Measurements from ENCODE around the gene HM13.
"Not testable (repeated sequence)": the region's sequence is repeated elsewhere in the genome, so short reads cannot be mapped to it uniquely, and the experiment has no call there.

Gene HM13, protein sequence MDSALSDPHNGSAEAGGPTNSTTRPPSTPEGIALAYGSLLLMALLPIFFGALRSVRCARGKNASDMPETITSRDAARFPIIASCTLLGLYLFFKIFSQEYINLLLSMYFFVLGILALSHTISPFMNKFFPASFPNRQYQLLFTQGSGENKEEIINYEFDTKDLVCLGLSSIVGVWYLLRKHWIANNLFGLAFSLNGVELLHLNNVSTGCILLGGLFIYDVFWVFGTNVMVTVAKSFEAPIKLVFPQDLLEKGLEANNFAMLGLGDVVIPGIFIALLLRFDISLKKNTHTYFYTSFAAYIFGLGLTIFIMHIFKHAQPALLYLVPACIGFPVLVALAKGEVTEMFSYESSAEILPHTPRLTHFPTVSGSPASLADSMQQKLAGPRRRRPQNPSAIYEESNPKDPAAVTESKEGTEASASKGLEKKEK

DNA sequence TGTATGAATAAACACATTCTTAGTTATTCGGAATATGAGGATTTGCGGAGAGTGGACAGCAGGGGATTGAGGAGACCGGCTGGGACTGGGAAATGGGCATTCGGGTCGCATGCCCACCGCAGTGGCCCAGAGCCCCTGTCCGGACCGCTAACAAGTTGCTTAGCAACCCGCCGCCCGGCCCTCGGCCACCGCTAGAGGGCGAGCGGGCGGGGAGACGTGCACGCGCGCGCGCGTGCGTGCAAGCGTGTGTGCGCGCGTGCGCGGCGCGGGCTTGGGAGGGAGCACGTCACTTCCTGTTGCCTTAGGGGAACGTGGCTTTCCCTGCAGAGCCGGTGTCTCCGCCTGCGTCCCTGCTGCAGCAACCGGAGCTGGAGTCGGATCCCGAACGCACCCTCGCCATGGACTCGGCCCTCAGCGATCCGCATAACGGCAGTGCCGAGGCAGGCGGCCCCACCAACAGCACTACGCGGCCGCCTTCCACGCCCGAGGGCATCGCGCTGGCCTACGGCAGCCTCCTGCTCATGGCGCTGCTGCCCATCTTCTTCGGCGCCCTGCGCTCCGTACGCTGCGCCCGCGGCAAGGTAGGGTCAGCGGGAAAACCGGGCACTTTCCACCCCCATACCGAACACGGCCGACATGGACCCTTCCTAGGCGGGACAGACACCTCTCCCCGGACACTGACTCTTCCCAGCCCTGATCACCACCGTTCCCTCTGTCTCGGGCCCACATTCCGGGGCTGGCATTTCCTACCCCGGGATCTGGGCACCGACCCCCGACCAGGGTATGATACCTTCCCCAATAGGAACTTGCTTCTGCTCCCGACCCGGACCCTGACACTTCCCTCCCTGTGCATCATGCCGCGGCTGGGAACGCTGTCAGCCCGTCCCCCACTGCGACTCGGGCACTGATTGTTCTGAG is at the start of gene HM13:
TSS of gene HM13 (plus strand) at position 289 of the 918 bp plus-strand sequence. CDS start at position 399, 110 bp downstream.
- FAIRE-seq, result no peak

DNA sequence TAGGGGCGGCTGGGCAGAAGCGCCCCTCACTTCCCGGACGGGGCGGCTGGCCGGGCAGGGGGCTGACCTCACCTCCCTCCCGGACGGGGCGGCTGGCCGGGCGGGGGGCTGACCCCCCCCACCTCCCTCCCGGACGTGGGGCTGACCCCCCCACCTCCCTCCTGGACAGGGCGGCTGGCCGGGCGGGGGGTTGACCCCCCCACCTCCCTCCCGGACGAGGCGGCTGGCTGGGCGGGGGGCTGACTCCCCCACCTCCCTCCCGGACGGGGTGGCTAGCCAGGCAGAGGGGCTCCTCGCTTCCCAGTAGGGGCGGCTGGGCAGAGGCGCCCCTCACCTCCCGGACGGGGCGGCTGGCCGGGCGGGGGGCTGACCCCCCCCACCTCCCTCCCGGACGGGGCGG is 43.3 kb upstream of the HM13 start:
- not testable (repeated sequence) for FAIRE-seq

DNA sequence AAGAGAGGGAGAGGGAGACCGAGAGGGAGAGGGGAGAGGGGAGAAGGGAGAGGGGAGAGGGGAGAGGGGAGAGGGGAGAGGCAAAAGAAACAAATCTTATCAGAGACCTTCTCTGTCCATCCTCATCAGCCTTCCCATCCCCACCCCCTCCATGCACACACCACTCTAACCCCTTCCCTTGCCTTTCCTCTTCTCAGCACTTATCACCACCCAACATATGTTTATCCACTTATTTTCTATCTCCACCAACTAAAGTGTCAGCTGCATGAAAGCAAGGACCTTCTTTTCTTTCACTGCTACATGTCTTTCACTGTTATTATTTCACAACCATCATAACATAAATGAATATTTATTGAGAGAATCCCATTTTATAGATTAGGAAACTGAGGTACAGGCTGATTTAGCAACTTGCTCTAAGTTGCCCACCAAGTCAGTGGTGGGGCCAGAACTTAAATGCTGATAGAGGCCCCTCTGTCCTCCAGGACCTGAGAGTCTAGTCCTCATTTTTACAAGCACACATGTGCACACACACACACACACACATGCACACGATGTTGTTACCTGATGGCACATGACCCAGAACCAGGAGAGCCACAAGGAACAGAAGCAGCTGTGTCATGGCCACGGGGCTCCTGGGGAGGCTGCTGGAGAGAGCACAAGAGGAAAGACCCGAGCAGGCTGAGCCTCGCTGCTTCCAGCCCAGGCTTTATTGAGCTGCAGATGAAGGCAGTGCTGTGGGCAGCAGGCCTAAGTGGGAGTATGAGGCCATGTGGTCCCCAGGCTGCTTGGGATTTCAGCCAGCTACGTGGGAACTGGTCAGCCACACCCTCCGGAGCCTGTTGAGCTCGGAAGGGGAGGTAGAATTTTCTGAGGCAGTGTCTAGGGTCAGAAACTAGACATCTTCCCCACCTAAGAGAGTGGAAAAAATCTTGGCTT is 41.6 kb upstream of the HM13 start:
- FAIRE-seq, result no peak

DNA sequence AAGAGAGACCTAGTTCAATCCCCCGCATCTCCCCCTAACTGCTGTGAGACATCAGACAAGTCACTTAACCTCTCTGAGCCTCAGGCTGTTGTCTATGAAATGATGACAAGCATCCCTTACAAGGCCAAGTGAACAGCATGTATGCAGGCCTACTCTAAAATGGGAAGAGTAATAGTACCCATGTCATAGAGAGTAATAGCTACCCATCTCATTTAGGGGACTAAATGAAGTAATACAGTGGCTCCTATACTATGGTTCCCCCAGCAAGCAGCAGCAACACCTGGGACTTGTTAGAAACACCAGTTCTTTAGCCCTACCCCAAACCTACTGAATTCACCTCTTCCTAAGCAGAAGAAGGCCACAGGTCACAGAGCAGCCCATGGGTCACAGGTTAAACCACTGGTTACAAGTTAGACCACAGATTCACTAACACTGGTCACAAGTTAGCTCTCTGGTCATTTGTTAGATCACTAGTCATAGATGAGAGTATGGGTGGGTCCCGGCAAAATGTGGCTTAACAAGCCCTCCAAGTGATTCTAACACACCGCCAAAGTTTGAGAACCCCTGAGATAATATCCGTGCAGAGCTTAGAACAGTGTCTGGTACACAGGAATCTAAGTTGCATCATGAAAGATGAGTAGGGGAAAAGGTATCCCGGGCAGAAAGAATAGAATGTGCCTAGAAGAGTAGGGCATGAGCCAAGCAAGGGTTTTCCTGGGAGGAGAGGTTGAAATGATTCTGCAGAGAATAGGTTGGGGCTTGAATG is 40.7 kb upstream of the HM13 start:
- no peak for FAIRE-seq

DNA sequence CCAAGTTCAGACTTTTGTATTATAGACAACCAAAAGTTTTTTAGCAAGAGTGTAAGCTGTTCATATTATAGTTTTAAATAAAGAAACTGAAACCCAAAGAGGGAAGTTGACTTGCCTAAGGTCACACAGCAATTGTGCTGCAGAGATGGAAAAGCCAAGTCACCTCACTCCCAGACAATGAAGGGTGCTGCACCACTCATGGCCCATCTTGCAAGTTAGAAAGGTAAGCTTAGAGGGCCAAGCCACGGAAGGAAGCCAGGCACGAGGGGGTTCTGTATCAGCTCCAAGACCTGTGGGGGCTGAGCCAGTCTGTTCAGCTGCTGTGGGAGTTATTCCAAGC is 40.2 kb upstream of the HM13 start:
- no peak for FAIRE-seq

DNA sequence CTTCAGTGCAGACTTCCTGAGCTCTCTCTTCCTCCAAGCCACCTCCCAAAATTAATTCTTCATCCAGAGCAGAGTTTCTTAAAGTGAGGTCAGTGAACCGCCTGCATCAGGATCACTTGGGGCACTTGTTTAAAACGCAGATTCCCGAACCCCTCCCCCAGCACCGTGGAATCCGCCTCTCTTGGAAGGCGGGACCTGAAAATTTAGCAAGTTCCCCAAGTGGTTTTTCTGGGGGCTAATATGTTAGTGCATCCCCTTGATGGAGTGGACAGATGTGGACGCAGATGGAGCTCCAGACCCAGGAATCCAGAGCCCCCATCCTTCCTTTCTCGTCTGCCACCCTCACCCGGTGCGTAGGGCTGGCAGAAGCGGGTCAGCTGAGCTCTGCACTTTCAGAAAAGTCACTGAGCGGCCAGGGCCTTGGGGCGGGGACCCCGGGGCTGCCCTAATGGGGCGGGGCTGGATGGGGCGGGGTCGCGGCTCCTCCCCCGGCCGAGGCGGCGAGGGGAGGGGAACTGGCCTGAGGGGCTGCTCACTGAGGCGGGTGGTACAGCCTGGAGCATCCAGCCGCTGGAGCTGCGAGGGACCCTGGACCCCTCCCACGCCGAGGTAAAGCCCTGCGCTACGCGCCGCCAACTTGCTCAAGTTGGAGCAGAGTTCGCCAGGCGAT is 39.3 kb upstream of the HM13 start, which contains the start of the genes DEFB124 and REM1:
TSS of gene DEFB124 (minus strand) at position 370 of the 670 bp plus-strand sequence. CDS start 2,114 bp downstream, outside the sequence.
TSS of gene REM1 (plus strand) at position 531 of the 670 bp plus-strand sequence. CDS start 1,158 bp downstream, outside the sequence.
- FAIRE-seq, result no peak

DNA sequence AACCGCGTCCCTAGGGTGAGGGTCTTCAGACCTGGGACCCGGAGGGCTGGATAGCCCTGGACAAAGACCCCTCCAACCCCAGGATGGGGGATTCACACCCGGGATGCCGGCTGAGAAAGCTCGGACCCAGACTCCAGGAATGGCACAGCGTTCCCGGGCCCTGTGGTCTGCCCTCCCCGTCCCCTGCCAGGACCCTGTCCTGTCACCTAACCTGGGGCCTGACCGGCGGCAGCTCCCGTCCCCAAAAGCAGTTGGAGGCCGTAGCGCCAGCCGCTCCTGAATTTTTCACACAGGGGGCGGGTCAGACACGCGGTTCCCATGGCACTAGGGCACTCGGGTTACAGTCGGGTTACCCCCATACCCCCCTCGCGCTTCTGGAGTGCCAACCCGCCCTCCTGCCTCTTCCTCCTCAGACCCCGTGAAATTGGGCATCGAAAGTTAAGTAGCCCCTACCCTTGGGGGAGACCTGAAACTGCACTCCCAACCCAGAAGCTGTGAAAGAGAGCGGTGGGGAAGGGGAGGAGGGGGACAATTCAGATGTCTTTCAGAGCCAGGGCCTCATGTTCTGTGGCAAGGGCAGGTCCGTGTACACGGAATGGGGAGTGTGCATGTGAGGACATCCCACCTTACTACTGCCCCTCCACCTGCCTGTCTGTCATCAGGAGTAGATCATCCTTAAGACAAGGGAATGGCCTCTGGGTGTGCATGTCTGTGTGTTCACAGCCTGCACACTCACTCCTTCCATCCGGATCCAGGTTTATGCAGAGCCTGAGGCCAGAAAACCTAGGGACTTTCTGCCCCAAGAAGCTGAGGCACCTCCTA is 38.6 kb upstream of the HM13 start:
- no peak for FAIRE-seq

DNA sequence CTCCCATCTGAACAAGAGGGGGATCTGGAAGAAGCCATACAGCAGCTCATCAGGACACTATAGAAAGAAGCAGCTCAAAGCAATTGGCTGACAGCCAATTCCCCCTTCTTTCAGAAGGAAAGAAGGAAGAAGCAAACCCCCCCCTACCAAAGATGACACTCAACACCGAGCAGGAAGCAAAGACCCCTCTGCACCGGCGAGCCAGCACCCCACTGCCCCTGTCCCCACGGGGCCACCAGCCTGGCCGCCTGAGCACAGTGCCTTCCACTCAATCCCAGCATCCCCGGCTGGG is 38.0 kb upstream of the HM13 start:
- FAIRE-seq, result no peak

DNA sequence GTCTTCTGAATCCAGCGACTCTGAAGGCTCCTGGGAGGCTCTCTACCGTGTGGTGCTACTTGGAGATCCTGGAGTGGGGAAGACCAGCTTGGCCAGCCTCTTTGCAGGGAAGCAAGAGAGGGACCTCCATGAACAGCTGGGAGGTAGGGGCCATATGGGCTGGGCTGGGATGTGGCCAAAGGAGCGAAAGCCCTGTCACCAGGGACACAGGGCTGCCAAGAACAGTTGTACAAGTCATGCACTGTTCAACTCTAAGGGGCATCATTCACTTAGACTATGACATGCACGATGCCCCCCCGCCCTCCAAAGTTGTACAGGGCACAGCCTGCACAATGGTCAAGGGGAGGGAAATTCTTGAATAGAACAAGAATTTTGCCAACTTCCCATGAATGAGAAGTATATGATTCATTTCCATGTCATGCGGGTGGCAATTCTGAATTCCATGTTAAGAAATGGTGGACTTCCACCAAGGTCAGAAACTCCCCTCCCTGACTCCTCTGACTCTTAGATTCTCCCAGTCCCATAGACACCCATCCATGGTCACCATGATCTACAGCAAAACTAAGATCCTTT is 37.5 kb upstream of the HM13 start:
- FAIRE-seq, result no peak

DNA sequence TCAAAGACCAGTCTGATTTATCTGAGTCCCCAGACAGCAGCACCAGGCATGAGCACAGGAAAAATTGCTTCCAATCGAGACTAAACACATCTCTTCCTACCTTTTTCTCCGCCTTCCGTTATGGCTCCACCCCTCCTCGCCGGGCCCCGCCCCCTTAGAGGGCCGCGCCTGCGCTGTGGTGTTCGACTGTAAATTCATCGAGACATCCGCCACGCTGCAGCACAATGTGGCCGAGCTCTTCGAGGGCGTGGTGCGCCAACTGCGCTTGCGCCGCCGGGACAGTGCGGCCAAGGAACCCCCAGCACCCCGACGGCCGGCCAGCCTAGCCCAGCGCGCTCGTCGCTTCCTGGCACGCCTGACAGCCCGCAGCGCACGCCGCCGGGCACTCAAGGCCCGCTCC is 30.2 kb upstream of the HM13 start:
- FAIRE-seq, result no peak

DNA sequence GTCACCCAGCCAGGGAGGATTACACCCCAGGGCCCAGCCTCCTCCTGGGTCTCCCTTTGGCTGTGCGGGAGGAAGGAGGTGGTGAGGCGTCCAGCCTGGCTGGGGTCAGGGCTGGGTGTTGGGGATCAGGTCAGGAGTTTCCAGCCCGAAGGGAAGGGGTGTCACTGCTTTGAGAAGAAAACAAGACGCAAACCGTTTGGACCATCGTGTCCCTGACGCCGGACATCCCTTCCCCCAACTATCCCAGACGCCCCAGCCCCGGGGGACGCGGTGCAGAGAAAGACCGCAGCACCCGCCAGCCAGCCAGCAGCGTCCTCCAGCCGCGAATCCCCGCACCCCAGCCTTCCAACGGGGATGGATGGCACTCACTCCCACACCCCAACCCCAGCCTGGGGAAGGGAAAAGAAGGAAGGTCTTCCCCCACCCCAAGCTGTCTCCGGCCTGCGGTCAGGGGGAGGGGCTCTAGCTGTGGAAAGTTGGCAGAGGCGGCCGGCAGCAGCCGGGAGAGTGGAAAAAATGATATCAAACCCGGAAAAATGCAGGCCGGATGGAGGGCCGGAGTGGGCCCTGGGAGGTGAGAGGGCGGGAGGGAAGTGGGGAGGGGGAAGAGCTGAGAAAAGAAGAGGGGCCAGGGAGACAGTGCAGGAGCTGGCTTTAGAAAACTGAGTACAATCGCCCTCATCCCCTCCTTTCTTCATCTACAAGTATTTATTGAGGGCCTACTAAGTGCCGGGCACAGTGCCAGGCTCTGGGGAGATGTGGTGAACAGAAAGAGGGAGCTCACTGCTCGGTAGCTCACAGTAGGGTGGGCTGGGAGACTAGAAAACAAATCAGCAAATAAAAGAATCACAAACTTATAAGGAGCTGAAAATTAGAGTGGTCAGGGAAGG is 28.5 kb upstream of the HM13 start:
- FAIRE-seq, result no peak

DNA sequence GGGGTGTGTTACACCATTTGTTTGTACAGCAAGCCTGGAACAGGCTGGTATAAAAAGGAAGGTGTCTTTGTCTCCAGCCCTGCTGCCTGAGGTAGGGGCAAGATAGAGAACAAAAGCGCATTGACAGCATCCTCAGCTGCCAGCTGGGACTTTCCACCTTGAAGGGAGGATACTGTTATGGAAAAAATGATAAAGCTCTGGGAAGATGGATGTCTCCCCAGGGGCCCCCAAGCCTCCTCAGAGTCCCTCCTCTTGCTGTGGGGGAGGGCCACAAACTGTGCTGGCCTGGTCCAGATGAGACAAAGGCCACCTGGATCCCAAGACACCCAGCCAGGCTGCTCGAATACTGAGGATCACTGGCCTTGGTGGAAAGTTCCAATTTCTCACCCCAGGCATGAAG is 26.1 kb upstream of the HM13 start:
- FAIRE-seq, result no peak

DNA sequence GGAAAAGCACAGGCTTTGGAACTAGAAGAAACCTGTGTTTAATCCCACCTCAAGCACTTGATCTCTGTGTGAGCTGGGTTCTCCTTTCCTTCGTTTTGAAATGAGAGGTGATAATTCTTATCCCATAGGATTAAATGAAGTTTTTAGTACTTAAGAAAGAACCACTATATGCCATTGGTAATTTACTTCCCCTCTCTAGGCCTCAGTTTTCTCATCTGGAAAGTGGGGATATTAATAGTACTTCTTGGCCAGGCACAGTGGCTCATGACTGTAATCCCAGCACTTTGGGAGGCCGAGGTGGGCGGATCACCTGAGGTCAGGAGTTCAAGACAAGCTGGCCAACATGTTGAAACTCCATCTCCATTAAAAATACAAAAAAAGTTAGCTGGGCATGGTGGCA is 25.1 kb upstream of the HM13 start:
- FAIRE-seq, result no peak

DNA sequence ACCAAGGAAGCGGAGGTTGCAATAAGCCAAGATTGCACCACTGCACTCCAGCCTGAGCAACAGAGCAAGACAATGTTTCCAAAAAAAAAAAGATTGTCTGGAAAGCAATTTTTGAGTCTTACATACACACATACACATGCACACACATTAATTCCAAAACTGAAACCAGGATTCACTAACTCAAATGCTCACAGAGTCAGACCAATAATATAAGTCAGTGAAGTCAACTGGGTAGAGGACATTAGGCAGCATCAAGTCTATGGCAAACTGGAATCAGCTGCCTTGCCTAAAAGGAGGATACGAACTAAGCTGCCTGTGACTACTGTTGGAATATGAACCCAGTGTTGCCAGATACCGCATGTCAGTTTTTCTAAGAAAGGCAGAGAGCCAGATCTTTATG is 23.5 kb upstream of the HM13 start:
- no peak for FAIRE-seq

DNA sequence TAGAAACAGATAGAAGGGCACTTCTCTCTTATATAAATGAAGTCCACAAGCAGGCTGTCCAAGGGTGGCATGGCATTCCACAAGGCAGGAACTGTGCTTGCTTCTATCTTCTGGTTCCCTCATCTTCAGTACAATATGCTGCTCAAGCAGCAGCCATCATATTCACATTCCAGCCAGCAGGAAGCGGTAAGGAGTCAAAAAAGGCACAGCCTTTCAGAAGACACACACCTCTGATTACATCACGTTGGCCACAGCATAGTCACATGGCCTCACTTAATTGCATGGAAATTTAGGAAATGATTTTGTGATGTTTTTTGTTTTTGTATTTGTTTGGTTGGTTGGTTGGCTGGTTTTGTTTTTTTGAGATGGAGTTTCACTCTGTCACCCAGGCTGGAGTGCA is 20.1 kb upstream of the HM13 start:
- no peak for FAIRE-seq

DNA sequence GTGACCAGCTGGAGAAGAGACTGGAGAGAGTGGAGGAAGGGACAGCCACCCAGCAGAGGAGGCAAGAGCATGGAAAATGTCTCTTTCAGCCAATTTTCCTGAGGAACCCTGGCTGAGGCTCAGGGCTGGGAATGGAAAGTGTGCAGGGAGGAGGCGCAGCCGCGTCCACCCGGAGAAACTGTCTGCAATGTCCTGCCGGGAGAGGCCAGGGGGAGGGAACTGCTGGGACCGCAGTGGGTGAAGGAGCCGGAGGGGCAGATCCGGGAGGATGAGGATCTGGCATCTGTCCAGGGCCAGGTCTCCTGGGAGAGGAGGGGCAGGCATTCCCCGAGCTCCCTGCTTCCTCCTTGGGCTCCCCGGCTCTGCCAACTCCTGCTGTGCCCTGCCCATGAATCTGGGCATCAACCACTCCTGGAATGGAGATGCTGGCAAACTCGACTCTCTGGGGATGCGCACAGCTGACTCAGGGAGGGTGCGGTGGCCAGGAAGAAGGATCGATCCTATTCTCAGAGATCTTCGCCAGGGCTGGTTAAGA is 17.4 kb upstream of the HM13 start:
- FAIRE-seq, result no peak

DNA sequence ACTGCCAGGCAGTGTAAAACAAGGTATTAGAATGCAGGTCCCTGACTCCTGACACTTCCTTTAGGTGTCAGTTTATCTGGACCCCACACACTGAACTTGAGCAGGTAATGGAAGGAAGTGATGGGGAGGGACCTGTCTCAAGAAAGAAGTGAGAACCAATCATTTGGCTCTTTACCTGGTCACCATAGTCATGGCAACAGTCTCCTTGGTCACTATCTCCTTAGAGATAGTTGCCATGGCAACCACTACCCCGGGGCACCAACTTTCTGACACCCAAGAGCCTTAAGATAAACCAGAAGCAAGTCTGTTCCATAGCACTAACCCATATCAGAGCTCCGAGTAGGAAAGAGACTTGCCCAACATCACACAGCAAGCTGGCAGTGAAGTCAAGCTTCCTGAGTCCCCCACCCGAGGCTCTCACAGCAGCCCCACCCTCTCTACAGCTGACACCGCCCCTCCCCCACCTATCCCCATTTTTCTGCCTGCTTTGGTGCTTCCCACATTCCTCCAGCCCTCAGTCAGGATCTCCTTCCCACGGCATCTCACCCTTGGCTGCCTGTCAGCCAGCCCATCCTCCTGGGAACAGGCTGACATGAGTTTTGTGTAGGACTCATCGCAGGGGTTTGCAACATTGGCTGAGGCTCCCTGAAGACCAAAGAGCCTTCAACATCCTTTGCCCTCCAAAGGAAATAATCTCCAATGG is 16.3 kb upstream of the HM13 start:
- no peak for FAIRE-seq

DNA sequence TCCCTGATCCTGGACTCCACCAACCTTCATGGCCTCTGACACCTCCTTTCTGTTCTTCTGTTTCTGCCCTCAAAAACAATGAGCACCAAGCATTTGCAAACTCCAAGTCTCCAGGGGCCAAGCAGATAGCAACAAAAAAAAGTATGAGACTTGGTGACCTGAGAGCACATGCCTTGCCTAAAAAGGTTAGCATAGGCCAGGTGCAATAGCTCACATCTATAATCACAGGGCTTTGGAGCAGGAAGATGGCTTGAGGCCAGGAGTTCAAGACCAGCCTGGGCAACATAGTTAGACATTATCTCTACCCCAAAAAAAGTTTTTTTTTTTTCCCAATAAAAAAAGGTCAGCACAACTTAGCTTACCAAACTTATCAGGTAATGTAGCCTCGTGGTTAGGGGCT is 13.7 kb upstream of the HM13 start:
- FAIRE-seq, result no peak
